Measurements from ENCODE around the gene LRP6. TPM values are rescaled to one million over a fixed set of nuclear protein-coding genes. Genes with fewer than 3 reads are reported as not detected.

LRP6 gene
- total and polyA plus RNA-seq, 2 of the 13 experiments (the other 11 are each of a cell fraction or from before 2014, with no cell fraction given), result 33.8 to 42.0 TPM

DNA sequence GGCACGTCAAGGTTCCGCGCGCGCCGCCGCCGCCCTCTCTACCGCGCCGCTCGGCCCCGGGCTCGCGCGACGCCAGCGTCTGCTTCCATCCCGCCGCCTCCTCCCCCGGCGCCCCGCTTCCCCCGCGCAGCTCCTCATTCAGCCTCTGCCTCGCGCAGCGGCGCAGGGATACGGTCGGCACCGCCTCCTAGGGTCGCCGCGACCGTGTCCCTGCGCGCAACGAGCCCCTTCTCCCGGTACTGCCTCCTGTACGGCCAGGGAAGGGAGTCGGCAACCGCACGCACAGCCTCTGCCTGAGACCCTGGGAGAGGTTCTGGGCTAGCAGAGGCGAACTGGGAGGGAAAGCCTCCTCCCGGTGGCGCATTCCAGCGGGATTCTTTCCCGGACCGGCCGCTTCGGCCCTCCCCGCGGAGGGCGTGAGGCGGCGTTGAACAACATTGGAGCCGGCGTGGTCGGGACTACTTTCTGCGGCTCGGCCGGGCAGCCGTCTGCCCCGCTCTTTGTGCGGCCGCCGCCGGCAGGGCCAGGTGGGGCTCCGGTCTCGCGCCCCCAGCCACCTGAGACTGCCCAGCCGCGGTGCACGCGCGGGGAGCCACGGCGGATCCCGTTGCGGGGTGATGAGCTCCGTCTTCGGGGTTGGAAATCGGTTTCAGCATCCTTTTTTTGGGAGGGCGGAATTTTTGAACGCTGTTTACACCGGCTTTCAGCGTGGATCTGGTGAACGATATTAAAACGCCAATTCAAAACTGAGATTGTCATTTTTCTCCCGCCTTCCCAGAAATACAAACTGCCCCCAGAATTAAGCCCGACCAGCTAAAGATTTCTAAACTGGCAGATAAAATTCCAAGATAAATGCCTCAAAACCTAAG lies at the start of gene LRP6 (continued):
- TF ChIP-seq, protein P1, sequence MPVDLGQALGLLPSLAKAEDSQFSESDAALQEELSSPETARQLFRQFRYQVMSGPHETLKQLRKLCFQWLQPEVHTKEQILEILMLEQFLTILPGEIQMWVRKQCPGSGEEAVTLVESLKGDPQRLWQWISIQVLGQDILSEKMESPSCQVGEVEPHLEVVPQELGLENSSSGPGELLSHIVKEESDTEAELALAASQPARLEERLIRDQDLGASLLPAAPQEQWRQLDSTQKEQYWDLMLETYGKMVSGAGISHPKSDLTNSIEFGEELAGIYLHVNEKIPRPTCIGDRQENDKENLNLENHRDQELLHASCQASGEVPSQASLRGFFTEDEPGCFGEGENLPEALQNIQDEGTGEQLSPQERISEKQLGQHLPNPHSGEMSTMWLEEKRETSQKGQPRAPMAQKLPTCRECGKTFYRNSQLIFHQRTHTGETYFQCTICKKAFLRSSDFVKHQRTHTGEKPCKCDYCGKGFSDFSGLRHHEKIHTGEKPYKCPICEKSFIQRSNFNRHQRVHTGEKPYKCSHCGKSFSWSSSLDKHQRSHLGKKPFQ (CRISPR knock-in tag; IDR thresholded peaks at IDR 0.05; ENCODE audit: insufficient replicate concordance), result peak; percentile 95
- TF ChIP-seq TP53 (CRISPR knock-in tag; conservative IDR thresholded peaks at IDR 0.05), result no peak
- peak; percentile 97; the same call in 1 of the 2 replicates for TF ChIP-seq ZBTB8A (CRISPR knock-in tag; IDR thresholded peaks at IDR 0.05; ENCODE audit: borderline replicate concordance, low read depth)
- peak; percentile 92 for TF ChIP-seq KMT2A (CRISPR knock-in tag; IDR thresholded peaks at IDR 0.05)
- TF ChIP-seq NKX3-1 (CRISPR knock-in tag; IDR thresholded peaks at IDR 0.05), result peak; percentile 98
- TF ChIP-seq ZNF83 (CRISPR knock-in tag; IDR thresholded peaks at IDR 0.05; ENCODE audit: borderline replicate concordance), result peak; percentile 70
- TF ChIP-seq, protein P2, sequence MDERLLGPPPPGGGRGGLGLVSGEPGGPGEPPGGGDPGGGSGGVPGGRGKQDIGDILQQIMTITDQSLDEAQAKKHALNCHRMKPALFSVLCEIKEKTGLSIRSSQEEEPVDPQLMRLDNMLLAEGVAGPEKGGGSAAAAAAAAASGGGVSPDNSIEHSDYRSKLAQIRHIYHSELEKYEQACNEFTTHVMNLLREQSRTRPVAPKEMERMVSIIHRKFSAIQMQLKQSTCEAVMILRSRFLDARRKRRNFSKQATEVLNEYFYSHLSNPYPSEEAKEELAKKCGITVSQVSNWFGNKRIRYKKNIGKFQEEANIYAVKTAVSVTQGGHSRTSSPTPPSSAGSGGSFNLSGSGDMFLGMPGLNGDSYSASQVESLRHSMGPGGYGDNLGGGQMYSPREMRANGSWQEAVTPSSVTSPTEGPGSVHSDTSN (CRISPR knock-in tag; IDR thresholded peaks at IDR 0.05), result no peak
- peak; percentile 76; the same call in 1 of the 2 replicates for TF ChIP-seq ZNF768 (CRISPR knock-in tag; IDR thresholded peaks at IDR 0.05)
- peak; percentile 99 for TF ChIP-seq PAX8 (CRISPR knock-in tag; IDR thresholded peaks at IDR 0.05; ENCODE audit: borderline replicate concordance)
- TF ChIP-seq ZNF674 (CRISPR knock-in tag; IDR thresholded peaks at IDR 0.05; ENCODE audit: low read depth), result peak; percentile 92; the same call in 1 of the 2 replicates
- TF ChIP-seq RELA (CRISPR knock-in tag; IDR thresholded peaks at IDR 0.05), result no peak
- peak; percentile 80 for TF ChIP-seq FOXO1 (CRISPR knock-in tag; IDR thresholded peaks at IDR 0.05)
- TF ChIP-seq ZBTB3 (CRISPR knock-in tag; IDR thresholded peaks at IDR 0.05; ENCODE audit: borderline replicate concordance, low read depth), result peak; percentile 86; the same call in 1 of the 2 replicates
- 0 out of 2 replicates have a peak, but pooled peaks have one; percentile 51 for TF ChIP-seq DNMT1 (CRISPR knock-in tag; IDR thresholded peaks at IDR 0.05)
- TF ChIP-seq ZBTB38 (CRISPR knock-in tag; IDR thresholded peaks at IDR 0.05), result peak; percentile 96
- TF ChIP-seq ZFP36L1 (CRISPR knock-in tag; IDR thresholded peaks at IDR 0.05), result peak; percentile 94; the same call in 1 of the 2 replicates
- TF ChIP-seq ZKSCAN5 (CRISPR knock-in tag; IDR thresholded peaks at IDR 0.05), result no peak
- TF ChIP-seq ZNF331 (CRISPR knock-in tag; IDR thresholded peaks at IDR 0.05), result peak; percentile 84; the same call in 1 of the 2 replicates
- TF ChIP-seq ZNF225 (CRISPR knock-in tag; IDR thresholded peaks at IDR 0.05), result peak; percentile 99
- TF ChIP-seq ZNF3 (CRISPR knock-in tag; IDR thresholded peaks at IDR 0.05), result no peak
- TF ChIP-seq ZNF549 (CRISPR knock-in tag; IDR thresholded peaks at IDR 0.05), result no peak
- TF ChIP-seq, protein P3, sequence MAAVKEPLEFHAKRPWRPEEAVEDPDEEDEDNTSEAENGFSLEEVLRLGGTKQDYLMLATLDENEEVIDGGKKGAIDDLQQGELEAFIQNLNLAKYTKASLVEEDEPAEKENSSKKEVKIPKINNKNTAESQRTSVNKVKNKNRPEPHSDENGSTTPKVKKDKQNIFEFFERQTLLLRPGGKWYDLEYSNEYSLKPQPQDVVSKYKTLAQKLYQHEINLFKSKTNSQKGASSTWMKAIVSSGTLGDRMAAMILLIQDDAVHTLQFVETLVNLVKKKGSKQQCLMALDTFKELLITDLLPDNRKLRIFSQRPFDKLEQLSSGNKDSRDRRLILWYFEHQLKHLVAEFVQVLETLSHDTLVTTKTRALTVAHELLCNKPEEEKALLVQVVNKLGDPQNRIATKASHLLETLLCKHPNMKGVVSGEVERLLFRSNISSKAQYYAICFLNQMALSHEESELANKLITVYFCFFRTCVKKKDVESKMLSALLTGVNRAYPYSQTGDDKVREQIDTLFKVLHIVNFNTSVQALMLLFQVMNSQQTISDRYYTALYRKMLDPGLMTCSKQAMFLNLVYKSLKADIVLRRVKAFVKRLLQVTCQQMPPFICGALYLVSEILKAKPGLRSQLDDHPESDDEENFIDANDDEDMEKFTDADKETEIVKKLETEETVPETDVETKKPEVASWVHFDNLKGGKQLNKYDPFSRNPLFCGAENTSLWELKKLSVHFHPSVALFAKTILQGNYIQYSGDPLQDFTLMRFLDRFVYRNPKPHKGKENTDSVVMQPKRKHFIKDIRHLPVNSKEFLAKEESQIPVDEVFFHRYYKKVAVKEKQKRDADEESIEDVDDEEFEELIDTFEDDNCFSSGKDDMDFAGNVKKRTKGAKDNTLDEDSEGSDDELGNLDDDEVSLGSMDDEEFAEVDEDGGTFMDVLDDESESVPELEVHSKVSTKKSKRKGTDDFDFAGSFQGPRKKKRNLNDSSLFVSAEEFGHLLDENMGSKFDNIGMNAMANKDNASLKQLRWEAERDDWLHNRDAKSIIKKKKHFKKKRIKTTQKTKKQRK (IDR thresholded peaks at IDR 0.05; ENCODE audit: low read length), result no peak
- TF ChIP-seq ZNF780A (CRISPR knock-in tag; IDR thresholded peaks at IDR 0.05), result peak; percentile 94; the same call in 1 of the 2 replicates

Measured in HepG2 (cell line).